ENCODE results near the gene CD93.

Gene CD93

DNA sequence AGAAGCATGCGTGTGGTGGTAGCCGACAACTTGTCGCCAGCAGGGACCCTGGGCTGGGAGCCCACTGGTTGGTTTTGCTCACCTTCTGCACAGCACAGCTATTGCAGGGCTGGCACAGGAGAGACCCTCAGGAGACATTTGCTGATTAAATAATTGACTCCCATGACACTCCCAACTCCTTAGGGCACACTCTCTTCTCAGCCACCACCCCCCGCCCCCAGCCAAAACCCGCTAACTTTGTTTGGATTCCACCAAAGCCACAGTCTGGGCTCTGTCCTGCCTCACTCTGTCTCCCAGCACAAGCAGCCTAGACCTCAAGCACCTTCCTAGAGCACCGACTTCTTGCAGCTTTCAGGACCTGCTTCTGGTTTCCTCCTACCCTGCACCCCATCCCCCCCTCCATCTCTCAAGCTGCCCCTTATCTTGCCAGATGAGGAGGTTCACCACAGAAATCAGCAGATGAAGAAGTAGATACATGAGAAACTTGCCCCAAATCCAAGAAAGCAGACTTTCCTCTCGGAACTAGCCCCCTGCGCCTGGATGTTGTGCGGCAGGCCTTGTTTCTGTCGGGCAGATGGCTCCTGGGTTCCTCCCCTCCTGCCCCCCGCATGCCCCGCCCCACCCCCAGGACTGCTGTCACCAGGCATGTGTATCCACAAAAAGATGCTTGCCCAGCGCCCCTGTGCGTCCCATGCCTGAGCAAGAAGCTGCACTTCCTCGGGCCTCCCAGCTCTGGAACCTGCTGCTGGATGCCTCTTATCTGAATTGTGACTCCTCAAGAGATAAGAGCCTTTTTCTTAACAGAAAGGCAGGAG, 35.0 kb upstream of the CD93 start:
- no peak for DNase-seq

DNA sequence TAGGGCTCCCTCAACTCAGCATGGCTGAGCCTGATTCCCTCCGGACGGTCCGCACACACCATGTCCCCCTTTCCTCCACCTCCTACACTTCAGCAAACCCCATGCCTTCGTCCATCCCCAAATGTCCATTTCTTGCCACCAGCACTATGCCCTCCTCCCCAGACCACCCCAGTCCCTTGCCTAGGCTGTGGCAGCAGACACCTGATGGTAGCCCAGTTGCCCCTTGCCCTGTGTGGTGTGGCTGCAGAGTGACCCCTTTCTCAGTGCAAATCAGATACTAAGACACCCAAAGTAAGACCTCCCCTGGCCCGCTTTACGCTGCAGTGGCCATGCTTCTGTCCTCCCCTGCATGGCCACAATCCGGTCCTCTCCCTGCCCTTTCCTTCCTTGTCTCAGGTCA, 34.1 kb upstream of the CD93 start:
- no peak for DNase-seq

DNA sequence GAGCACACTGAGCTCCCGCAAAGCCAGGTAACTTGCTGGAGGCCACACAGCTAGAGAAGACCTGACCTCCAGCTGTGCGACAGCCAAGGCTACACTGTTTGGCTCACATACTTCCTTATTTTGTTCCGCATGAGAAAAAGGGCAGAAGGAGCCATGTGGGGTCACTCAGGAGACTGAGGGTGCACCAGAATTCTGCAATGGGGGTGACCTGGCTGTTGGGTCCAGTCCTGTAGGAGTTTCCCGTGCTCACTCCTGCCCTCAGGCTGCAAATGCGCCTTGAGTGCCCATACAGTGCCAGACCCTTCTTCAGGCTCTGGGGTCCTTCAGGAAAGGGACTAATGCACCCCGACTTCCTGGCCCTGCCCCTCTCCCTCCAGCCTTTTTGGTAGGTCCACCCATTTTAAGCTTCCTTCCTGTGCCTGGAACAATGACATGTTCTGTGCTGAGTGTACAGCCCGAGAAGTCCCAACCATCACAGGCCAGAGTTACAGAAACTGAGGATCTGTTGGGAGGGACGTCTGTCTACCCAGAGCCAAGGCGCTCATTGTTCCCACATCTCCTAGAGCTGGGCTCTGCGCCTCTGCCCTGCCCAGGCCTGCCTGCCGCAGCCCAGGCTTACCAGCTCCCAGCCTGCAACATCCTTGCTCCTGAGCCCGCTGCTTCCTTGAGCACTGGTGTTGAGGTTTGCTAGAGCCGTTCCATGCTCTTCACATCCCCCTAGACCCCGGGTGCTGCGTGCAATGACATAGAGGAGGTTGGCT, 33.5 kb upstream of the CD93 start:
- no peak for DNase-seq

DNA sequence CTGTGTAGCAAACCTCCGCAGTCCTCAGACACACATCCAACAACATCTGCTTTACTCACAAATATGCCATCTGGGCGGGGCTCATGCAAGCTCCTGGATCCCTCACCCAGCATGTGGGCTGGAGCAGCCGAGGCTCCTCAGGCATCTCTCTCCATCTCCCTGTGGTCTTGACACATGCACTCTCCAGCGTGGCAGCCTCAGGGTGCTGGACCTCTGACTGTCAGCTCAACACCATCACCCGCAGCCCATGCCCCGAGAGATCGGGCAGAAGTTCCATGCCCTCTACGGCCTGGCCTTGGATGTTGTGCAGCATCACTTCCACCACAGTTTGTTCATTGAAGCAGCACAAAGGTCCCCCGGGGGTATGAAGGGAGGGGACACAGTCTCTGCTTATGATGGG, 32.6 kb upstream of the CD93 start:
- no peak for DNase-seq

DNA sequence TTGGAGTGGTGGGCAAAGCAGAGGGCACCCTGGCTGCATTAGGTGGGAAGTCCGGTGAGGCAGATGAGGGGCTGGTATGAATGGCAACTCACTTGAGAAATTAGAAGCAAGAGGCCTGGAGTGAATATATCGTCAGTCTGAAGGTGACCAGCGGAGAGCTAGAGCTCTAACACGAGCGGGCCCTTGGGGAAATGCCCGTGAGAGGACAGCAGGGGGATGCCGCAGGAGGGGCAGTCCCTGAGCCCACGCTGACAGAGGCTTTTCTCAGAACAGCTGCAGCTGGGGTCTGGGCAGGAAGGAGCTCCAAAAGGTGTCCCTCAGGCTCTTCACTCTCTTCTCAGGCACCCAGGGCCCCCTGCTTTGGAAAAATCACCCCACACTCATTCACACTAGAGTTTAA, 32.0 kb upstream of the CD93 start:
- DNase-seq = no peak

DNA sequence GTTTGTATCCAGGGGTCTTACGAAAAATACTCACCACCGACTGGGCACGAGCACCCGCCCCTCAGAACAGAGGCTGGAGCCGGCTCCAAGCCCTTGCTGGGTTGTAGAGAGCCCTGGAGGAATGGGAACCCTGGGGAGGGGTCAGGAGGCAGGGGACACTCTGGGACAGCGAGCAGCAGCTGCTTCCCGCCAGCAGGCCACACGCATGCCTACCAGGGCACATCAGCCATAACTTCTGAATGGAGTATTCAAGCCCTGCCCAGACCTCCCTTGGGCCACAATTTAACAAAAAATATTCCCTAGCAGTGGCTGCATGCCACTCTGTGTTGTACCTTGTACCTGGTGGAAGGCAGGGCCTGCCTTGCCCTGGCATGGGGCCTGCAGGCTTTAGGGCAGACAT, 31.6 kb upstream of the CD93 start:
- DNase-seq = no peak

DNA sequence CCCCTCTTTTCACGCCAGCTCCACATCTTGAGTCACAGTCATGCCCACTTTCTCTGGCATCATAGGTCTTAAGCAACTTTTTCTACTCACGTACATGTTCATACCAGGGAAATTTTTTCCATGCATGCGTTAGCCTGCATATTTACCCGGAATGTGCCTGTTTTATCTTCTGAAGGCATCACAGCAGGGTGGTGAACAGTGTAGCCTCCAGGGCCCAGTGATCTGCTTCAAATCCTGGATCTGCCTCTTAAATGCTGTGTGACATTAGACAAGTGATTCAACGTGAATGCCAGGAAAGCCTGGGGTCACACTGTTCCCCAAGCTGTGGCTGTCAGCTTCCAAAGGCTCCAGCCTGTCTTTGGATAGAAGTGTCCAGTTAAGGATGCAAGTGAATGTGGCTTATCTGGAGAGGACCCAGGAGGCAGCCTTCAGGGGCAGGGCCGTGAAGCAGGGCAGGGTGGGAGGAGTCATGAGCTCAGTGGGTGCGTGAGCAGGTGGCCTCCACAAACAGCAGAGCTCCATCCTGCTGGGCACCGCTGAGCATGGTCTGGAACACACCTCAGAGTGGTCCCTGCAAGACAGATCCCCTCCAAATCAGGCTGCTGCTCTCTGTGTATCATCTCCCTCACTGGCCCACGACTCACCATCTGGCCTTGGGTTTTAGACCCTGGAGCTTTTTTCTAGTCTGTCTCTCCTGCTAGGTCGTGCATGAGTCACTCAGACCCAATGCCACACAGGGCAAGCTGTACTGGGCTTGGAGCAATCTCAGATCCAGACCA, 30.4 kb upstream of the CD93 start:
- DNase-seq = peak; percentile 44

DNA sequence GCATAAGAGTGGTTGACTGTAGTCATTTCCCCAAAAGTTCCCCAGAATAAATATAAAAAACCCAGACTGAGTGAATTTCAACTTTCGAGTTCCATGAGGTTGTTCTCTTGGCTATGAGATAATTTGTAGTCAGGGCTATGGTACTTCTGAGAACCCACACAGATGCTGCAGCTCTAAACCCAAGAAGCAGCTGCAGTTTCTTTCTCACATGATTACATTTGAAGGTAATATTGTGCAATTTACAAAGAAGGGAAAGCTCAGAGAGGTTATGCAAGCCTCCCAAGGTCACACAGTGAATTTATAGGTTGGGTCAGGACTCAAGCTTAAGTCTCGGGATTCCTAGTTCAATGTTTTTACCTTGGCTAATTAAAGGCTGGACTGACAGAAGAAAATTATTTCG, 29.7 kb upstream of the CD93 start:
- DNase-seq = no peak

DNA sequence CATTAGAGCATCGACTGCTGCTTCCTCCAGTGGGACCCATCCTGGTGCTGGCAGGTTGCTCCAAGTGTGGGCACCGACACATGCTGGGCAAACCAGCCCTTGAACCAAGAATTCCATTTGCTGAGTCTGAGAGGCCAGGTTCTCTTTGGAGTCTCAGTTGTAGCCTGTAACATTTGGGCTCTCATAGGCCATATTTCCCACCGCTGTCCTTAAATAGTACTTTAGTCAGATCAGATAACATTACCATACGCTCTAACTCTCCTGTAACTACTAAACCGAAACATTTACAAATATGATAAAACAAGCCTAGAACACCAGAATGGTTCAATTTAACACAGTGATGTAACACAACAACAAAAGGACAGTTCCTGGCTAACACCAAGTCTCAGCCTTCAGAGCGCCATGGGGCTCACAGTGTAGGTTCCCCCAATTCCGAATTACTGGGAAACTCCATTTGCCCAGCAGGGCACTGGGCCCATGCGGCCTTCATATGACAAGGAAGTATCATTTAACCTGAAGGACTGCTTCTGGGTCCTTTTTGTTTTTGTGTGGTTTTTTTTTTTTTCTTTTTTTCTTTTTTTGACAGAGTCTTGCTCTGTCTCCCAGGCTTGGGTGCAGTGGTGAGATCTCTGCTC, 28.4 kb upstream of the CD93 start:
- no peak for DNase-seq

DNA sequence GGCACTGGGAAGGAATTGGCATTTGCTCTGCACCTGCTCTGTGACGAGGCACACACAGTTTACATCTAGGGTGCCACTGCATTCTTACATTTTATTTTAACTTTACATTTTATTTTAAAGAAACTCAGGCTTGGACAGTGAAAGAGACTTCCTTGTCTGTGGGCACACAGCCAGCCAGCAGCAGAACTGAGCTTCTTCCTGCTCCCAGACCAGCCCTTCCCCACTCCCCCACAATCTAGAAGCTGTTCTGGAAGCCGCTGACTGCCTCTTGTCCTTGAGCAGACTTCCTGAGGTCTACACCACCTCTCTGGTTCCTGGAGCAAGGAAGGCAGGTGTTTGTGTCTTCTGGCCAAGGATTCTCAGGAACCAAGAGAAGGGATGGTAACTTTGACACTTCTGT, 27.9 kb upstream of the CD93 start:
- no peak for DNase-seq

DNA sequence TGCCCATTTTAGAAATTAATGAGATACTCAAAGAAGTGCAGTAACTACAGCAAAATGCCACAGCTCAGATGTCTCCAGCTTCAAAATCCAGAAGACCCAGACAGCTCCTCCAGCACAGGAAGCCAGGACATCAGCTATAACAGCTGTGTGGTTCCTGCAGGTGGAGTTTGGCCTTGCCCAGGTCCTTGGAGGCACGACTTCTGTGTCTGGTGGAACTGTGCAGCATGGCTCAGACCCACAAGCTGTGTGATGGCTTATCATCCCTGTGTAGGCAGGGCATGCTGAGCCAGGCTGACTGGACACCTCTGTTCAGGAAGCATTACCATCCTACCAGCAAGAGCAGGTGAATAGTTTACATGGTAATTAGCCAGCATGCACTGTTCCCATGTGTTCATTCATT, 26.5 kb upstream of the CD93 start:
- DNase-seq = peak; percentile 19

DNA sequence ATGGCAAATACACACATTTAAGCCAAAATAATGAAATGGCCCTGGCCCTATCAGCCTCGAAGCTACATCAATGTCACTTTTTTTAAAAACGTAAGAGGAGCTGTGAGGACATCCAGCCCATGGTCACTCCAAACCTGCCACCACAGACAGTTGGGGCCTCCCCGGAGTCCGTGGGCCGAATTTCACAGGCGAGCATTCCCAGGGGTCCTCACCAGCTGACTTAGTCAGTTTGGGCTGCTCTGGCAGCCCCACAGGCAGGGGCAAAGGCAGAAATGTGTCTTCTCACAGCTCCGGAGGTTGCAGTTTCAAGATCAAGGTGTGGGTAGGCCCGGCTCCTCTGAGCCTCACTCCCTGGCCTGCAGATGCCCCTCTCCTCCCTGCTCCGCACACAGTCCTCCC, 25.8 kb upstream of the CD93 start:
- no peak for DNase-seq

DNA sequence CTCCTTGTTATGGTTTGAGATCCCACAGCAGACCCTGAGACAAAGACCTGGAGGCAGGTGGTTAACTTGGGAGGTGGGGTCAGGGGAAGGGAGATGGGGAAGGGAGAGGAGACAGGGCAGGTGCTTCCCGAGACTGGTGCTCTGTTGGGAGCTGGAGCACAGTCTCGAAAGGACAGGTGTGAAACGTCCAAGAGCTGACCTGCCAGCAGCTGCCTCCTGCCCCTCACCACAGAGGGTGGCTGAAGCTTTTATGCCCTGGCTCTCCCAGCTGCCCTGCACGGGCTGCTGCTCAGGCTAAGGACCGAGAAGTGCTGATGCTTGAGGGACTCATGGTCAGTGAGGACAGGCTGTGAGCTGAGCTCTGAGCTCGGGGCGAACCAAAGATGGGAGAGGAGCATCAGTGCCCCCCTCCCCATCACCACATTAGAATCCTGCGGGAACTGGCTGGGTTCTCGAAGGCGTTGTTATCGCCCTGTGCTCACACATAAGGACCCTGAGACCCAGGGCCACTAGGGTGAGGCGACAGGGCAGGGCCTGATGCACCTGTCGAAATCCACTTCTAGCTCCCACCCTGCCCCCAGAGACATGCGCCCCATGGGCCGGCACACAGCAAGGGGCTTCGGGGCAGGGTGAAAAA, 25.3 kb upstream of the CD93 start:
- DNase-seq = peak; percentile 90

DNA sequence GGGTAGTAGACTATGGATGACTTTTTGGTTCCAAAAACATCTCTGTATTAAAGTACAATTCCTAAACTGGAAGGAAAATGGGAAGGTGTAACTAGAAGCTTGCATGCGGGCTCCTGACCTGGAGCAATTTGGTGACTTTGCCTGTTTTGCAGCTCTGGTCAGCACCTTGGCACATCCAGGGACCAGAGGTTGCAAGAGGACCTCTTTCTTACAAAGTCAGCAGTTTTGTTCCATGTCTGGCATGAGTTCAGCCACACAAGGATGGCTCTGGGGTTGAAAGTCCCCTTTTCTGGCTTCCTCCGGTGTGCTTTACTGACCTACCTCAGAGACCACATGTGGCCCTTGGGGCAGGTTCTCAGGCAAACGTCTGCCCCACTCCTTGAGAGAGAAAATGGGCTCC, 22.7 kb upstream of the CD93 start:
- DNase-seq = no peak

DNA sequence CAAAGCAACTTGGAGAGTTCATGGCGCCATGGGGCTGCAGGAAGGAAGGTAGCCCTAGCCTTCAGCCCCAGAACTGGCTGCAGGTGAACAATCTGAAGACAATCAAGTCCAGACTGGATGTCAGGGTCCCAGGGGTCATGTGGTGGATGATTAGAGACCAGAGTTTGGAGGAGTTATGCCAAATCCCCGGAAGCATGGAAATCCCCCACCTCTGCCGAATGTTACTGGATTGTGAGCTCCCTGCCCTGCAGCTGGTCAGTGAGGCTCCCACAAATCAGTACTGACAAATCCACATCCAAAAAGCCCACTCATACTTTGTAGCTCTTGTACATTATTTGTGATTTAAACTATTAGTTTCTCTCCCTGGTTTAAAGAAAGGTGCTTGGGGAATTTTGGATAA, 21.3 kb upstream of the CD93 start:
- no peak for DNase-seq

DNA sequence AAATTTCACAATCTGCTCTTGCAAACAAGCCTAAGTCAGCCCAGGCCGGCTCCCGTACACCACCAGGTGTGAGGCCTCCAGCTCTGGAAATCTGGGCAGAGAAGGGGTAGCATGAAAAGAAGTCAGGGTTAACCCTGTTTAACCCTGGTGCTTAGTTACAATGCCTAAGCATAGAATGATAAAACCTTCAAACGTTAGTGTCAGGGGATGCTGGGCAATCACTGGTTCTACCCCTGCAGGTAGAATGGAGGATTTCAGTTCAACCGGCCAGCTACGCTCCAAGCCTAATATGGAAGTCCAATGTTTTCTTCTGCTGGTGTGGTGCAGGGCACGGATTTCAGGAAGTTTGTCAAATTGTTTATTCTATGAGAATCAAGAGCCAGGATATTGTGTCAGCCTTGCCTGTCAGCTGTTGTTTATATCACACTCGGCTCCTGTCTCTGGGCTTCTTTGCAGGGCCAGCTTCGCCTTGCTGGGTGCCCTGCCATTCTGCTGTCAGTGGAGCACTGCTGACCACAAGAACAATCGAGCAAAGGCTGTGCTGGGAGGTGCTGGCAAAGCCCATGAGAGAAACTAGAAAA, 20.2 kb upstream of the CD93 start:
- no peak for DNase-seq

DNA sequence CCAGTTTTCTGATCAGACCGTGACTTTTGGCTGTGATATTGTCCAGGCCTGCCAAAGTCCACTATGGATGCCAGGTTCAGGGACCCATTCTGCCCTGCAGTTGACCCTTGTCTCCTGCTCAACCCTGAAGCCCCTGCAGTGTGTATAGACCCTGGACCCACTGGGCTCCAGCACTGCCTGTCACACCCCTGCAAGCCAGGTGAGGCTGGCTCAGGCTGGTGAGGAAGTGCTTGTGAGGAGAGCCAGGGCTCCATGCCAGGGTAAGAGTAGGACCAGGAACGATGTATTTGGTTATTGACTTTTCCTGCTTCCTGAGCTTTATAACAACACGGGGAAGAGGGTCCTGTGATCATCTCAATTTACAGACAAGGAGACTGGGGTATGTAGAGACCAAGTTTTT, 19.1 kb upstream of the CD93 start:
- no peak for DNase-seq

DNA sequence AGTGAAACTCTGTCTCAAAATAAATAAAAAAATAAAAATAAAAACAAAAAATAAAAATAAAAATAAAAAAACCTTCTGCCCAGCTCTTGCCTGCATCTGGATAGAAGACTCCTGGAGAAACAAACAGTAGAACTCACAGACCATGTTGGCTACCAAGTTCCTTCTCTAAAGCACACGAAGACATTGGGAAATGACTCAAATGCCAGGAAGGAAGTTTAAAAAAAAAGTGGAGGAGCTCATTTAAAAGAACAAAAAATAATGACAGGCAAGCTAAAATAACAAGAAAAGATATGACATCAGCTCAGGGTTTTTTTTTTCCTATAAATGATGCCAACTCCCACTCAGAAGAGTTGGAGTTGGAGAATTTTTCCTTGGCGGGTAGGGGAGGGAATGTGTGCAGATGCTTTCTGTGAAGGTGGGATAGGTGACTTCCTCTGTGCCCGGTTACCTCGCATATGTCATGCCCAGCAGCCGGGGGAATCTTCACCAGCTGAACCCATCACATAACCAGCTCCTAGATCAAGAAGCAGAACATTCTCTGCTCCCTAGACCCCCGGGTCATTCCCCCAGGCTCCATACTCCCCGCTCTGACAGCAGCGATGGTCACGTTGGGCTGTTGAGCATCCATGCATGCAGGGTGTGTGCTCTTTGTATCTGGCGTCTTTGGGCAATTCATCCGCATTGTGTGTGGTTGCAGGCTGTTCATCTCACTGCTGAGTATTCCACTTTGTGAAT, 17.3 kb upstream of the CD93 start:
- no peak for DNase-seq

DNA sequence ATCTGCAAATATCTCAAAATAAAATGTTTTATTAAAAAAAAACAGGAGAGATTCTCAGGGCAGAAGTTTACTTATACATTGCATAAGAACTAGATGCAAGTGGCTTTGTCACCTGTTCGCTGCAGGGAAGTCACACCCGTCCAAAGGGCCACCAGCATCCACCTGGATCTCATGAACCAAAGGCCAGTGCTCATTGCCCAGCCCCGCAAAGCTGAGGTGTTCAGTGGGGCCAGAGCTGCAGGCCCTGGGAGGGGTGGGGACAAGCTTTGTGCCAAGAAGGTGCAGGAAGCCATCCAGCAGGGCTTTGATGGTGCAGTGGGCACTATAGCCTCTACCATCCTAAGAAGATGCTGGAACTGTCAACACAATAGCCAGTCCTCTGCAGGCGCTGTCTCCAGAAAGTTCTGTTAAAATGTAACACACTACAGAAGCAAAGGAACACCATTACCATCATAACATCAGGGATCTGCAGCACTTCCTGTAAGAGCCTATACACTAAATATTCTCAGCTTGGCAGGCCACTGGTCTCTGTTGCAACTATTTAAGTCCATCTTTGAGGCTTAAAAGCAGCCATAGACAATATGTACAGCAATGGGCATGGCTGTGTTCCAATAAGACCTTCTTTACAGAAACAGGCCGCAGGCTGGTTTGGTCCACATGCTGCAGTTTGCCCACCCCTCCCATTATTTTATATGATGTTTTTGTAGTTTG, 15.7 kb upstream of the CD93 start:
- no peak for DNase-seq

DNA sequence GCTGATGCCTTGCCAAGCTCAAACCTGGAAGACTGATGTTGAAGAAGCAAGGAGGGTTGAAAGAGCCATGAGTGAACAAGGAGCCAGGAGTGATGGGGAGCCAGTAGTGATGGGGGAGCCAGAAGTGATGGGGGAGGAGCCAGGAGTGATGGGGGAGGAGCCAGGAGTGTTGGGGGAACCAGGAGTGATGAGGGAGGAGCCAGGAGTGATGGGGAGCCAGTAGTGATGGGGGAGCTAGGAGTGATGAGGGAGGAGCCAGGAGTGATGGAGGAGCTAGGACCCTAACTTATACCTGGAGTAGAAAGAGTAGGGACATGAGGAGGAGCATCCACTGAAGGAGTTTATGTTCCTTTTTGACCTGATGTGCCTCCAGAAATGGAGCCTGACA, 14.6 kb upstream of the CD93 start:
- DNase-seq = no peak

All from NCI-H774 (cell line).